NCI-H1694 treated with DMSO at 0.1 percent for 48 hours (cell line): ENCODE results near the gene KDM3B.
A peak's percentile ranks its signal among the peaks of the same experiment; 100 is the strongest.

ENCODE experiments used
- DNase-seq: peaks from one replicate; lab custom pipeline; 2025; lab: John Stamatoyannopoulos, UW

The KDM3B gene

DNA sequence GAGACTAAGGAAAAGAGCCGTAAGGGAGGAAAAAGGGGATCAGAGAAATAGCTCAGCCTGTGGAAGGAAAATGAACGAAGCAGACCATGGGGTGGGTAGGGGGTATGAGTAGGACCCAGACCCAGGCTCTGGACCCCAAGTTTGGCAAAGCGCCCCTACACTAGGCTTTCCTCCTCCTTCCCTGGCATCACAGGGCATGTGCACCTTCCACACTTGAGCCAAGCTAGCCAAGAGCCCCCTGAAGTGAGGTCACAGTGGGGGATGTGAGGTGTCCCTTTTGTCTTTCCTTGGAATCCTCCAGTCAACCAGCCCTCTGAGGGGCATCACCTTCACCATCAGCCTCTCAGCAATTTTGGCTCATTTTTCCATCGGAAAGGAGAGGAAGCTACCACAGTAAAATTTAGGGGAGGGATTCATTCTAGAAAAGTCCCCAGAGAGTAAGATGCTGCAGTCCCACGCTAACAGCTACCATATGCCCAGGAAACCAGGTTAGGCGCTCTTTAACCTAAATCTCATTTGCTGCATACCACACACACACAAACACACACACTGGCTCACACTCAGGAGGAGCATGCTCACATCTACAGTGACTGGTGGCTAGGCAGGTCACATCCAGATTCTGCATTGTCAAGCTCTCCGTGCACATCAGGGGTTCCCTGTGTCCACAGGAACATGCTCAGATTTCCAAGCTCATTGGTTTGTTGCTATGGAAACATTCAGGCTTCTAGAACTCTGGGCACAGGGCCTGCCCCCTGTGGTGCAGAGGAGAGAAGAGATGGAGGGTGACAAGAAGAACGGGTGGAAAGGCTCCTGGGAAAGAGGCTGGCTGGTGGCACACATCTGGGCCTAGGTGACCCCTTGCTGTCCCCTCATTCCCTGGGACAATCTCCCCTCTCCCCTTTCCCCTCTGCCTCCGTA, 96.3 kb downstream of the KDM3B start:
- DNase-seq: peak; percentile 58

- peak; percentile 50 for DNase-seq
Measured at GRCh38 chr5:138449501-138450239, 97.2 kb downstream of the KDM3B start.

DNA sequence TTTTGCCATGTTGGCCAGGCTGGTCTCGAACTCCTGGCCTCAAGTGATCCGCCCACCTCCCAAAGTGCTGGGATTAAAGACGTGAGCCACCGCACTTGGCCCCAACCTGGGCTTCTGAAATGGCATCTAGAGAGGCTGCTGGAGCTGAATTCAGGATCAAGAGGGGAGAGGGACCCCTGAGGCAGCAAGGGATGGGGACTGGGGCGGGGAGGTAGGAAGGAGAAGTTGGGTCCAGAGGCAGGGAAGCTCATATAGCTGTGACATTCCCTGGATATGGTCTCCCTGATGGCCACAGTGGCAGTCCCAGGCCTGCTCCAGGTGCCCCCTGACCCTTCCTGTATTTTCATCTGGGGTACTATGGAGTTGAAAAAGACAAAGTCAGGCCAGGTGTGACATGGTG, 98.5 kb downstream of the KDM3B start:
- DNase-seq: no peak

DNA sequence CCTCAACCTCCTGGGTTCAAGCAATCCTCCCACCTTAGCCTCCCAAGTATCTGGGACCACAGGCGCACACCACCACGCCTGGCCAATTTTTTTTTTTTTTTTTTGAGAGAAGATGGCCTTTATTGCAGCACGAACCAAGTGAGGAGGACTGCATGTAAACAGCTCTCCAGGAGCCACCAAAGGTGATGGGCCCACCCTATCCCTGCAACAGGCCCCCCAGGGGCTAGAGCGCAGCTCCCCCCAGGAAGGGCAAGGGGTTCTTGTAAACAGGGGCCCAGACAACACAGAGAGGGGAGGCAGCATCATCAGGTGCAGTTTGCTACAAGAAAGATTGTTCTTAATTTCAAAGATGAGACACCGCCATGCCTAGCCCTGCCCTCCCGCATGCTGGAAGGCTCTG, 100.2 kb downstream of the KDM3B start:
- DNase-seq: no peak

GRCh38 chr5:138453590-138453989, 101.1 kb downstream of the KDM3B start:
- no peak for DNase-seq

DNA sequence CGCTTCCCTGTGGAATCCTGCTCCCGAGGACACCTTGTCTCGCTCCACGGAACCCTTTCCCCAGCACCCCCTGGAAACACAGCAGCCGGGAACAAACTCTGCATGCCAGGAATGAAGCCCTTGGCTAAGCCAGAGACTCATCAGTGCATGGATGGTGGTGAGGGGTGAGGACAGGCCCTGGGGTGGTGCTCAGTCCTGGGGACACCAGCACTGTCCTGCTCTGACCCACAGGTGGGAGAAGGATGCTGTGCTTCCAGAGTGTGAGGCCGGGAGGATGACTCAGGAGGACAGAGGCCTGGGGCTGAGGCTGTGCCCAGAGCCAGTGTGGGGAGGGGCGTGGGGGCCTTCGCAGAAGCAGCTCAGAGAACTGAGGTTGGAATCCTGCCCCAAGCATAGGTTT, 101.6 kb downstream of the KDM3B start:
- no peak for DNase-seq

DNA sequence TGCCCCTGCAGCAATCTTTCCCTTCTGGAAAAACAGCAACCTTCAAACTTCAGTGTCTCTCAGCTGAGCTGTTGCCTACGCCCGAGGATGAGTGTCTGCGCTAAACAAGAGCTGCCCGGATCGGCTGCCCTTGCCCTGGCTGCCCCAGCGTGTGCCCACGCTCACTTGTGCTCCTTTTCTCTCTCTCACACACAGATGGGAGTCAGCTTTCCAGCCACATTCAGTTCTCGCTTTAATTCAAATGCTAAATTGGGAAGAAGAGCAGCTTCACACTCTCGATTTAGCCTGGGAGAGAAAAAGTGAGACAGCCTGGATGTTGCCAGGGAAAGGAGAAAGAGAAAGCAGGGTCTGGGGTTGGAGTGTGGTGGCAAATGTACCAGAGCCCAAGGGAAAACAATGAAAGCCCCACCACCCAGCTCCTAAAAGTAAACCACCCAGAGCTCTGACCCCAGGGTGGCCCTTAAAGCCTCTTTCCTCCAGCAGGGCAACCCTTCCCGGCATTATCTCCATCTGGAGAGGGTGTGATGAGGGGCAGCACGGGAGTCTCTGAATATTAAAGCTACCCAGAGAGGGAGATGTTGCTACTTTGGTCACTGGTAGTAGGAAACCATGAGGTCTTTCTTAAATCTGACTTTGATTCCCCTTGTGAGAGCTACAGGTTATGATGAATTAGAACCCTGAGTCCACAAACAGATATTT, 102.9 kb downstream of the KDM3B start:
- no peak for DNase-seq

- no peak for DNase-seq
Measured at GRCh38 chr5:138457531-138458275, 105.2 kb downstream of the KDM3B start.

DNA sequence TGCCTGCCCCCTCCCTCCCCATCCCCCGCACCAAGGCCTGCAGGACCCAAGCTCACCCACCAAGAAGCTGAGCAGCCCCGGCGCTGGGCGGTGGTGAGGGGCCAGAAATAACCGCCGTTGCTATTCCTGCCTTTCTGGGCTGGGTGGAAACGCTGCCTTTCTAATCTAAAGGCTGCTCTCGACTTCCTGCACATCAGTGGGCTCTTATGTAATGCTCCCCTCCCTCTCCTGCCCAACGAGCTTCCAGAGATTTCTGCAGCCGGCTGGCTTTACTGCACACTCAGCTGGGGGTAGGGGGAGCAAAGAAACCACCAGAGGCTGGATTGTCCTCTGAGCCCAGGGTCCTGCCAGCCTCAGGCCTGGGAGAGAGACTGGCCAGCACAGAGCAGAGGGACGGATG, 105.9 kb downstream of the KDM3B start:
- DNase-seq: no peak

GRCh38 chr5:138458856-138459255, 106.4 kb downstream of the KDM3B start:
- DNase-seq: no peak

DNA sequence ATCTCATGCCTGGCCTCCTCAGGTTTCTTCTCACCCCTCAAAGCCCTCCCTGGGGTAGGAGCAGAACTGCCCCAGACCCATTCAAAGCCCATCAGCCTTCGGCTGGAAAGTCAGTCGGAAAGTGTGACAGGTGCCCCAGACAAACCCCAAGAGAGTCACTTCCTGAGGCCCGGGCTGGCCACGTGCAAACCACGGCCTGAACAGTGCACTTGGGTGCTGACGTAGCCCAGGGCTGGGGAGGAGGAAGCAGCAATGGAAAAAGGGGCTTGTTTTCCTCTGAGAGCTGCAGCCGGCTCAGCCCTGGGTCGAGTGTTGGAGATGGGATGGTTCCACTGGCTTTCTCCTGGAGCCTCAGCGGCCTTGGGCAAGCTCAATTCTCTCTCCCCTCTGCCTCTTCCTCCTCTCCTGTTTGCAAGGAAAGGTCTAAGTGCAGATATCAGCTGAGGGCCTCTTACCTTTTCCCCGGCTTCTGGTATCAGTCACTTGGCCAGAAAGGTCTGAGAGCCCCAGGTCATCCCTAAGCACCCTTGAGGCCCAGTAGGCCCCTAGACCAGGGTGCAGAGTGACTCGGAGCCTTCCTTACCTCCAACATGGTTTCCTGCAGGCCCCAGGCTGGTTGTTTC, 106.9 kb downstream of the KDM3B start:
- DNase-seq: no peak

GRCh38 chr5:138460032-138460693, 107.7 kb downstream of the KDM3B start:
- DNase-seq: no peak

GRCh38 chr5:138461343-138462125, 109.0 kb downstream of the KDM3B start:
- DNase-seq: no peak

GRCh38 chr5:138463419-138464007, 111.0 kb downstream of the KDM3B start:
- DNase-seq: no peak

DNA sequence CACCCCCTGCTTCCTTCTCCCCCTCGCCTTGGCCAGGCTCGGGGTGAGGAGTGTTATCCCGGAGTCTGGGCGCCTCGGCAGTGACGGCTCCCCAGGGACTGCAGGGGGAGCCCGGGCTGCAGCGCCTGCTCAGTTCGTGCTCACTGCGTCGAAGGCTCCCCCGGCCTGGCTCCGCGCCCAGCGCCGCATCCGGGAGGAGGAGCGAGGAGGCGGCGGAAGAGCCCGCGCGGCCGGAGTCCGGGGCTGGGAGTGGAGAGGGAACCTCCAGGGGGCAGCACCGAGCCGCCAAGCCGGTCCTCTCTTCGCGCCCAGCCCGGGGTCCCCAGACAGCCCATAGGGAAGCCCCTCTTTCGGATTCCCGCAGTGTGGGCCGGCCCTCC, 111.5 kb downstream of the KDM3B start:
- DNase-seq: peak; percentile 79

GRCh38 chr5:138464388-138465260, 112.1 kb downstream of the KDM3B start:
- peak; percentile 95 for DNase-seq

DNA sequence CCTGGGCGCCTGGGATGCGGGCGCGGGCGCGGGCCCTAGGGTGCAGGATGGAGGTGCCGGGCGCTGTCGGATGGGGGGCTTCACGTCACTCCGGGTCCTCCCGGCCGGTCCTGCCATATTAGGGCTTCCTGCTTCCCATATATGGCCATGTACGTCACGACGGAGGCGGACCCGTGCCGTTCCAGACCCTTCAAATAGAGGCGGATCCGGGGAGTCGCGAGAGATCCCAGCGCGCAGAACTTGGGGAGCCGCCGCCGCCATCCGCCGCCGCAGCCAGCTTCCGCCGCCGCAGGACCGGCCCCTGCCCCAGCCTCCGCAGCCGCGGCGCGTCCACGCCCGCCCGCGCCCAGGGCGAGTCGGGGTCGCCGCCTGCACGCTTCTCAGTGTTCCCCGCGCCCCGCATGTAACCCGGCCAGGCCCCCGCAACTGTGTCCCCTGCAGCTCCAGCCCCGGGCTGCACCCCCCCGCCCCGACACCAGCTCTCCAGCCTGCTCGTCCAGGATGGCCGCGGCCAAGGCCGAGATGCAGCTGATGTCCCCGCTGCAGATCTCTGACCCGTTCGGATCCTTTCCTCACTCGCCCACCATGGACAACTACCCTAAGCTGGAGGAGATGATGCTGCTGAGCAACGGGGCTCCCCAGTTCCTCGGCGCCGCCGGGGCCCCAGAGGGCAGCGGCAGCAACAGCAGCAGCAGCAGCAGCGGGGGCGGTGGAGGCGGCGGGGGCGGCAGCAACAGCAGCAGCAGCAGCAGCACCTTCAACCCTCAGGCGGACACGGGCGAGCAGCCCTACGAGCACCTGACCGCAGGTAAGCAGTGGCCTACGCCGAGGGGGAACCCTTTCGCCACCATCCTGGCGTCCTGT, 113.0 kb downstream of the KDM3B start, which contains the start of gene EGR1:
Gene EGR1 (plus strand): TSS at position 219 of the 864 bp plus-strand sequence. CDS start 283 bp downstream, at position 502.
- DNase-seq: peak; percentile 85
